ENCODE measurements around the gene USP31. TPM values are rescaled to one million over a fixed set of nuclear protein-coding genes. Genes with fewer than 3 reads are reported as not detected.

The USP31 gene
- total and polyA plus RNA-seq, 2 of the 8 experiments (the other 6 are each of a cell fraction or from before 2014, with no cell fraction given) = 6.7 to 19.0 TPM

DNA sequence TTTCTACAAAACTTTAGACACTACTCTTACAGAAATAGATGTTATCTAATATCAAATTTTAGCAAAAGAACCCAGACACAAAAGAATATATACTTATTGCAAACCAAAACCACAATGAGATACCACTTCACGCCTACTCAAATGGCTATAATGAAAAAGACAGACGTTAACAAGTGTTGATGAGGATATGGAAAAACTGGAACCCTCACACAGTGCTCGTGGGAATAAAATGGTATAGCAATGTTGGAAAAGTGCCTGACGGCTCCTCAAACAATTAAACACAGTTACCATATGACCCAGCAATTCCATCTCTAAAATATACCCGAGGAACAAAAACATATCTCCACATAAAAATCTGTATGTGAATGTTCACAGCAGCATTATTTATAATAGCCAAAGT, 27.1 kb downstream of the USP31 start:
- Histone ChIP-seq H3K4ac (replicated peaks; ENCODE audit: insufficient read length, low read depth, low read length) (no peak overlapping the region), H3K23ac (ENCODE audit: insufficient read length) (no peak overlapping the region), H2AK5ac (ENCODE audit: low read depth, low read length) (no peak overlapping the region), H4K91ac (replicated peaks; ENCODE audit: insufficient read length, low read length) (no peak overlapping the region), H3K4me1 (replicated peaks in 1 of 4; ENCODE audit: control insufficient read depth in 3 of 4, insufficient read depth in 4 of 4, low read length in 3 of 4) (peaks cover 0 to 10% (median 5%) of the 10 kb centered on the region in 4 experiments; a peak in 4 of 7 replicates), H3K9ac (replicated peaks in 1 of 4; ENCODE audit: extremely low read depth in 1 of 4, low read depth in 3 of 4, low read length in 3 of 4) (no peak overlapping the region), H3K36me3 (ENCODE audit: control insufficient read depth in 2 of 4, insufficient read depth in 4 of 4, low read length in 3 of 4) (no peaks in the 10 kb centered on the region), H4K5ac (ENCODE audit: insufficient read length, low read depth, low read length) (no peak overlapping the region), H3K18ac (ENCODE audit: extremely low read depth, low read length) (no peak overlapping the region), H3K79me1 (ENCODE audit: low read depth, low read length) (peaks cover 3% of the 10 kb centered on the region; the same call in 1 of the 2 replicates), H2BK120ac (replicated peaks; ENCODE audit: low read depth, low read length) (no peak overlapping the region), H3K56ac (replicated peaks; ENCODE audit: insufficient read length, low read depth, low read length) (no peak overlapping the region), H3K9me3 (ENCODE audit: insufficient read depth in 2 of 2, low read depth in 1 of 2, low read length in 1 of 2) (no peaks in the 10 kb centered on the region), H3K79me2 (ENCODE audit: control insufficient read depth in 1 of 2, insufficient read depth in 2 of 2, low read length in 2 of 2) (peaks cover 4 to 88% of the 10 kb centered on the region in 2 experiments), H2BK20ac (ENCODE audit: low read length) (no peak overlapping the region), H2BK12ac (ENCODE audit: low read depth, low read length) (no peak overlapping the region), H2BK5ac (ENCODE audit: low read depth, low read length) (no peak overlapping the region), H3K23me2 (ENCODE audit: low read depth, low read length) (no peaks in the 10 kb centered on the region), H3K14ac (ENCODE audit: insufficient read length) (no peak overlapping the region), H4K20me1 (replicated peaks in 1 of 2; ENCODE audit: control insufficient read depth in 1 of 2, insufficient read depth in 2 of 2, low read length in 2 of 2) (peaks cover 5 to 9% of the 10 kb centered on the region in 2 experiments), H3K27ac (ENCODE audit: low read depth, low read length) (no peak overlapping the region), H2BK15ac (ENCODE audit: low read length) (no peak overlapping the region), H3K4me3 (ENCODE audit: extremely low read depth in 1 of 4, insufficient read depth in 2 of 4, low read depth in 3 of 4, low read length in 4 of 4) (no peak overlapping the region), H4K8ac (ENCODE audit: extremely low read depth, insufficient read depth, low read length) (no peak overlapping the region), H2AFZ (ENCODE audit: low read length) (no peak overlapping the region), H3K27me3 (replicated peaks in 1 of 4; ENCODE audit: control insufficient read depth in 3 of 4, extremely low read depth in 1 of 4, insufficient read depth in 3 of 4, low read length in 3 of 4) (no peaks in the 10 kb centered on the region), H3K4me2 (ENCODE audit: insufficient read depth in 1 of 2, low read depth in 2 of 2, low read length in 2 of 2) (no peak overlapping the region)
- FAIRE-seq (no peak), DNase-seq (ENCODE audit: low read depth in 1 of 2, low spot score in 2 of 2) (no peak)
- CTCF ChIA-PET (ENCODE audit: partially characterized antibody) = no interaction called here
- POLR2A ChIA-PET (ENCODE audit: partially characterized antibody) = interaction anchor here (0.6 kb wide), 1 partner anchor 36 kb away, joined by 3 read pairs; no protein-coding TSS in a partner anchor
- 82% methylated on average over 5 of the region's 5 CpGs; no CpG with 5 or more reads in 1 of the 2 experiments for WGBS, 2 experiments (ENCODE audit: extremely low coverage in 1 of 2, insufficient coverage in 1 of 2, insufficient read length in 1 of 2, insufficient replicate concordance in 2 of 2, low coverage in 1 of 2, low lambda C conversion rate in 2 of 2, missing lambda C conversion rate in 1 of 2)
- TF ChIP-seq NRF1 (IDR thresholded peaks at IDR 0.05; ENCODE audit: low read depth, low read length) (no peak), TBP (IDR thresholded peaks at IDR 0.05; ENCODE audit: low read depth, low read length) (no peak), HDAC2 (IDR thresholded peaks at IDR 0.05; ENCODE audit: borderline replicate concordance in 1 of 2, low read depth in 2 of 2, low read length in 2 of 2) (no peak), BCL11A (IDR thresholded peaks at IDR 0.05; ENCODE audit: low read depth in 2 of 2, low read length in 2 of 2) (no peak), JUN (IDR thresholded peaks at IDR 0.05; ENCODE audit: low read depth, low read length) (no peak), SP1 (IDR thresholded peaks at IDR 0.05; ENCODE audit: low read depth, low read length) (no peak), EP300 (IDR thresholded peaks at IDR 0.05; ENCODE audit: borderline replicate concordance in 1 of 2, low read depth in 2 of 2, low read length in 2 of 2) (no peak), HDAC6 (IDR thresholded peaks at IDR 0.05; ENCODE audit: low read depth, low read length) (no peak), RBBP5 (IDR thresholded peaks at IDR 0.05; ENCODE audit: borderline replicate concordance, low read depth, low read length) (no peak), POLR2AphosphoS5 (IDR thresholded peaks at IDR 0.05; ENCODE audit: low read depth, low read length) (no peak), JUND (IDR thresholded peaks at IDR 0.05; ENCODE audit: low read length) (no peak)
- TF ChIP-seq, protein P1, sequence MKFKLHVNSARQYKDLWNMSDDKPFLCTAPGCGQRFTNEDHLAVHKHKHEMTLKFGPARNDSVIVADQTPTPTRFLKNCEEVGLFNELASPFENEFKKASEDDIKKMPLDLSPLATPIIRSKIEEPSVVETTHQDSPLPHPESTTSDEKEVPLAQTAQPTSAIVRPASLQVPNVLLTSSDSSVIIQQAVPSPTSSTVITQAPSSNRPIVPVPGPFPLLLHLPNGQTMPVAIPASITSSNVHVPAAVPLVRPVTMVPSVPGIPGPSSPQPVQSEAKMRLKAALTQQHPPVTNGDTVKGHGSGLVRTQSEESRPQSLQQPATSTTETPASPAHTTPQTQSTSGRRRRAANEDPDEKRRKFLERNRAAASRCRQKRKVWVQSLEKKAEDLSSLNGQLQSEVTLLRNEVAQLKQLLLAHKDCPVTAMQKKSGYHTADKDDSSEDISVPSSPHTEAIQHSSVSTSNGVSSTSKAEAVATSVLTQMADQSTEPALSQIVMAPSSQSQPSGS (IDR thresholded peaks at IDR 0.05; ENCODE audit: low read length) = no peak
